HCT116 (cell line): ENCODE measurements around the gene TLL2. TPM values are rescaled to one million over a fixed set of nuclear protein-coding genes. Genes with fewer than 3 reads are reported as not detected.

Experiments used
- ATAC-seq: fragments of 200-7000 bp; cut with Tn5 transposase; 2 replicates; pipeline ENCODE4 v1.9.1; 2020; ENCODE audit warnings: mild to moderate bottlenecking, moderate library complexity
- BruUV-seq: library from RNA; stranded (reverse); fragments of 400-500 nt; replicated peaks from 2 replicates; lab custom pipeline; 2021; lab: Mats Ljungman, UMichigan
- CTCF ChIA-PET: fragments of 300-600 bp; sonication (Branson Sonifier 250); formaldehyde crosslinking; loops from one replicate; lab custom pipeline; 2021; ENCODE audit warnings: antibody characterized with exemption; lab: Charles Lee
- POLR2A ChIA-PET: fragments of 300-600, 350-600 bp; sonication (Branson Sonifier 250); formaldehyde crosslinking; loops from one replicate; lab custom pipeline; 2021; ENCODE audit warnings: antibody characterized with exemption; lab: Charles Lee
- RAD21 ChIA-PET, 2 experiments: fragments of 300-600 bp; sonication (Branson Sonifier 250); formaldehyde crosslinking; loops; one replicate each; lab custom pipeline; 2023; ENCODE audit warnings: low total read pairs in 2 of 2; ENCODE audit not compliant: uncharacterized antibody in 2 of 2, unreplicated experiment in 2 of 2, low non-redundant PET in 1 of 2; lab: Charles Lee
- DNase-seq: peaks from one replicate; pipeline ENCODE4 v3.0.0-alpha.2; 2010; ENCODE audit warnings: low read depth, low spot score
- H2AFZ ChIP-seq: fragments of 200-600 bp; shearing (Covaris generic), sonication (generic); 2 replicates; pipeline ENCODE4 v1.6.1; 2017; ENCODE audit warnings: low read depth, mixed run types, mixed read lengths, antibody characterized with exemption, low read length; ENCODE audit not compliant: poor library complexity, severe bottlenecking
- H3K27ac ChIP-seq: 2 replicates; pipeline ENCODE4 v1.5.1; 2012; ENCODE audit warnings: low read depth, low read length
- H3K27me3 ChIP-seq: fragments of 200-600 bp; sonication (generic); 2 replicates; pipeline ENCODE4 v1.6.1; 2016; ENCODE audit warnings: mixed run types, low read length, mixed read lengths; ENCODE audit not compliant: insufficient read depth
- H3K36me3 ChIP-seq, 2 experiments: fragments of 200-500 bp in 1 of 2; fragments of 200-600 bp in 1 of 2; sonication (Bioruptor generic) in 1 of 2; sonication (generic) in 1 of 2; 2 replicates each; pipeline versions ENCODE4 v1.5.1 to v1.6.1; 2014 to 2016; ENCODE audit warnings: low read length in 2 of 2, inconsistent platforms in 1 of 2, mixed read lengths in 1 of 2, mixed run types in 1 of 2; ENCODE audit not compliant: insufficient read depth in 2 of 2, control insufficient read depth in 1 of 2
- H3K4me1 ChIP-seq, 2 experiments: fragments of 200-600 bp in 1 of 2; sonication (generic) in 1 of 2; 2 replicates each; pipeline versions ENCODE4 v1.5.1 to v1.6.1; 2012 to 2017; ENCODE audit warnings: low read length in 2 of 2, inconsistent platforms in 1 of 2, mild to moderate bottlenecking in 1 of 2, mixed read lengths in 1 of 2, mixed run types in 1 of 2, moderate library complexity in 1 of 2; ENCODE audit not compliant: insufficient read depth in 2 of 2, control insufficient read depth in 1 of 2
- H3K4me2 ChIP-seq: fragments of 200-600 bp; sonication (generic); 2 replicates; pipeline ENCODE4 v1.6.1; 2017; ENCODE audit warnings: mixed run types, low read length, mixed read lengths
- H3K4me3 ChIP-seq, 2 experiments: fragments of 200-600 bp in 1 of 2; sonication (generic) in 1 of 2; replicated peaks in 1 of 2; 2 replicates each; pipeline ENCODE4 v1.5.1; 2011 to 2016; ENCODE audit warnings: low read length in 2 of 2, control low read depth in 1 of 2, low read depth in 1 of 2, mild to moderate bottlenecking in 1 of 2, mixed read lengths in 1 of 2, mixed run types in 1 of 2
- H3K79me2 ChIP-seq: fragments of 200-600 bp; sonication (generic); 2 replicates; pipeline ENCODE4 v1.6.1; 2017; ENCODE audit warnings: mild to moderate bottlenecking, mixed run types, low read length, moderate library complexity, mixed read lengths; ENCODE audit not compliant: insufficient read depth
- H3K9ac ChIP-seq: fragments of 200-600 bp; sonication (generic); 2 replicates; pipeline ENCODE4 v1.6.1; 2016; ENCODE audit warnings: low read length, mixed read lengths
- H3K9me2 ChIP-seq: fragments of 200-600 bp; sonication (generic), shearing (Covaris generic); 2 replicates; pipeline ENCODE4 v1.6.1; 2017; ENCODE audit warnings: mixed run types, mild to moderate bottlenecking, moderate library complexity; ENCODE audit not compliant: insufficient read depth
- H3K9me3 ChIP-seq, 2 experiments: fragments of 200-500 bp in 1 of 2; fragments of 200-600 bp in 1 of 2; sonication (Bioruptor generic) in 1 of 2; sonication (generic) in 1 of 2; 2 replicates each; pipeline ENCODE4 v1.6.1; 2014 to 2017; ENCODE audit warnings: low read length in 2 of 2, mixed read lengths in 2 of 2, inconsistent platforms in 1 of 2, low read depth in 1 of 2, mild to moderate bottlenecking in 1 of 2, mixed run types in 1 of 2, moderate library complexity in 1 of 2; ENCODE audit not compliant: control insufficient read depth in 1 of 2, insufficient read depth in 1 of 2
- H4K20me1 ChIP-seq: fragments of 200-600 bp; sonication (generic), shearing (Covaris generic); 2 replicates; pipeline ENCODE4 v1.6.1; 2017; ENCODE audit warnings: mixed run types, mild to moderate bottlenecking, moderate library complexity; ENCODE audit not compliant: insufficient read depth
- CBX3 ChIP-seq: IDR thresholded peaks from 2 replicates; pipeline ENCODE4 v1.6.1; 2012; ENCODE audit warnings: low read depth
- CEBPB ChIP-seq: IDR thresholded peaks from 2 replicates; pipeline ENCODE4 v1.6.1; 2012; ENCODE audit warnings: low read depth
- EGR1 ChIP-seq: IDR thresholded peaks from 2 replicates; pipeline ENCODE4 v1.6.1; 2012; ENCODE audit warnings: low read depth
- ELF1 ChIP-seq: IDR thresholded peaks from 2 replicates; pipeline ENCODE4 v1.6.1; 2012; ENCODE audit warnings: low read depth, borderline replicate concordance
- EZH2 ChIP-seq: fragments of 200-600 bp; sonication (generic); IDR thresholded peaks from 2 replicates; pipeline ENCODE4 v1.6.1; 2017; ENCODE audit warnings: antibody characterized with exemption, mixed run types
- FOSL1 ChIP-seq: IDR thresholded peaks from 2 replicates; pipeline ENCODE4 v1.6.1; 2012; ENCODE audit warnings: low read depth
- JUND ChIP-seq: IDR thresholded peaks from 2 replicates; pipeline ENCODE4 v1.6.1; 2012
- POLR2A ChIP-seq: IDR thresholded peaks from 2 replicates; pipeline ENCODE4 v1.7.0; 2011; ENCODE audit warnings: borderline replicate concordance; ENCODE audit not compliant: insufficient read depth, insufficient read length; ENCODE audit errors: extremely low read depth
- POLR2AphosphoS5 ChIP-seq: IDR thresholded peaks from 2 replicates; pipeline ENCODE4 v1.6.1; 2011; ENCODE audit warnings: mild to moderate bottlenecking, low read depth, low read length, moderate library complexity
- SIN3A ChIP-seq: IDR thresholded peaks from 2 replicates; pipeline ENCODE4 v1.6.1; 2012; ENCODE audit warnings: low read depth
- SRF ChIP-seq: IDR thresholded peaks from 2 replicates; pipeline ENCODE4 v1.6.1; 2012; ENCODE audit warnings: low read depth
- TCF7L2 ChIP-seq: IDR thresholded peaks from 2 replicates; pipeline ENCODE4 v1.7.0; 2011; ENCODE audit warnings: borderline replicate concordance, inconsistent platforms; ENCODE audit not compliant: insufficient read depth, insufficient read length; ENCODE audit errors: extremely low read depth
- YY1 ChIP-seq: IDR thresholded peaks from 2 replicates; pipeline ENCODE4 v1.6.1; 2011; ENCODE audit warnings: low read length, low read depth, moderate library complexity, mild to moderate bottlenecking; ENCODE audit not compliant: insufficient replicate concordance; ENCODE audit errors: extremely low read depth
- ZNF274 ChIP-seq: fragments of 200-500 bp; sonication (Bioruptor generic); IDR thresholded peaks from 2 replicates; pipeline ENCODE4 v1.6.1; 2014; ENCODE audit warnings: mild to moderate bottlenecking, low read depth, low read length, inconsistent platforms
- intact Hi-C: fragments of 100-400 bp; cut with micrococcal nuclease; formaldehyde crosslinking; loops from 2 replicates; pipeline ENCODE4 v1.10.0; 2022
- total RNA-seq: library from RNA; stranded (reverse); gene quantifications from one replicate; pipeline ENCODE4 v1.2.1, GENCODE V29; 2021; ENCODE audit not compliant: unreplicated experiment
- TF ChIP-seq, protein P1 (sequence below): IDR thresholded peaks from 2 replicates; pipeline ENCODE4 v1.6.1; 2011; ENCODE audit warnings: mild to moderate bottlenecking, low read length, moderate library complexity; ENCODE audit not compliant: insufficient replicate concordance; ENCODE audit errors: extremely low read depth
- TF ChIP-seq, protein P2 (sequence below), 3 experiments: fragments of 200-600 bp in 1 of 3; sonication (generic) in 1 of 3; IDR thresholded peaks in 2 of 3; conservative IDR thresholded peaks in 1 of 3; 2 replicates each; pipeline ENCODE4 v1.5.1; 2012 to 2017; ENCODE audit warnings: low read depth in 2 of 3, low read length in 2 of 3, antibody characterized with exemption in 1 of 3, borderline replicate concordance in 1 of 3, control low read depth in 1 of 3, mild to moderate bottlenecking in 1 of 3, mixed read lengths in 1 of 3, mixed run types in 1 of 3, moderate library complexity in 1 of 3; ENCODE audit not compliant: insufficient read depth in 1 of 3
- TF ChIP-seq, protein P3 (sequence below): IDR thresholded peaks from 2 replicates; pipeline ENCODE4 v1.6.1; 2012

Gene TLL2
- total RNA-seq, 1 experiment from 2014 or later: 1.3 TPM

DNA sequence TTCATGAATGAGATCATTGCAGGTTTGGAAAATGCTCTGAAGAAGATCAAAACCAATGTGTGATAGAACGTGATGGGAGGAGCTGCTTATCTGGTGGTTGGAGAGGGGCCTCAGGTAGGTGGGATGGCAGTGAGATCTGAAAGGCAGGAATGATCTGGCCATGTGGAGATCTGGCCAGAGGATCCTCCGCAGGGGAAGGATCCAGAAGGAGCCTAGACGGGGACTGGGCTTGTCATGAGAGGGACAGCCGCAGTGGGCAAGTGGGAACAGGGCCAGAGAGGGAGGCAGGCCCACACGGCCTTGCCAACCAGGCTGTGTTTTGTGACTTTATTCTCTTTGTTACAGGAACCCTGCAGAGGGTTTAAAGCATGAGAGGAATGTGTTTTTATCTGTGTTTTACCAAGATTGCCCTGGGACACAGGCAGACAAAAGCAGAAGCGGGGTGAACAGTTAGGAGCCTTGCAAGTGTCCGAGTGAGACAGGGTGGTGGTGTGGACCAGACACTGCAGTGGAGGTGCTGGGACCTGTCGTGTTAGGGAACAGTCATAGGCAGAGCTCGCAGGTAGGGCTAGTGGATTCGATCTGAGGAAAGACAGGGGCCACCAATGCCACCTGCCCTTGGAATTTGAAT lies 66.6 kb downstream of the TLL2 start:
- Histone ChIP-seq H3K4me3 (no peak overlapping the region), H3K27me3 (no peaks in the 10 kb centered on the region; the same call in 1 of the 2 replicates), H3K4me2 (no peak overlapping the region), H3K36me3 (no peaks in the 10 kb centered on the region), H3K4me1 (no peaks in the 10 kb centered on the region), H3K9me3 (no peaks in the 10 kb centered on the region), H4K20me1 (no peaks in the 10 kb centered on the region), H3K79me2 (no peaks in the 10 kb centered on the region), H3K27ac (no peak overlapping the region), H2AFZ (no peak overlapping the region), H3K9ac (no peak overlapping the region), H3K9me2 (no peaks in the 10 kb centered on the region)
- RAD21 ChIA-PET: no interaction called here
- intact Hi-C loops: no loop called here
- BruUV-seq: no TSS peak
- POLR2A ChIA-PET: no interaction called here
- ATAC-seq (no peak), DNase-seq (no peak)
- TF ChIP-seq YY1: no peak
- TF ChIP-seq SIN3A: no peak
- no peak for TF ChIP-seq CEBPB
- no peak for TF ChIP-seq CBX3
- TF ChIP-seq EGR1: no peak
- TF ChIP-seq, protein P1, sequence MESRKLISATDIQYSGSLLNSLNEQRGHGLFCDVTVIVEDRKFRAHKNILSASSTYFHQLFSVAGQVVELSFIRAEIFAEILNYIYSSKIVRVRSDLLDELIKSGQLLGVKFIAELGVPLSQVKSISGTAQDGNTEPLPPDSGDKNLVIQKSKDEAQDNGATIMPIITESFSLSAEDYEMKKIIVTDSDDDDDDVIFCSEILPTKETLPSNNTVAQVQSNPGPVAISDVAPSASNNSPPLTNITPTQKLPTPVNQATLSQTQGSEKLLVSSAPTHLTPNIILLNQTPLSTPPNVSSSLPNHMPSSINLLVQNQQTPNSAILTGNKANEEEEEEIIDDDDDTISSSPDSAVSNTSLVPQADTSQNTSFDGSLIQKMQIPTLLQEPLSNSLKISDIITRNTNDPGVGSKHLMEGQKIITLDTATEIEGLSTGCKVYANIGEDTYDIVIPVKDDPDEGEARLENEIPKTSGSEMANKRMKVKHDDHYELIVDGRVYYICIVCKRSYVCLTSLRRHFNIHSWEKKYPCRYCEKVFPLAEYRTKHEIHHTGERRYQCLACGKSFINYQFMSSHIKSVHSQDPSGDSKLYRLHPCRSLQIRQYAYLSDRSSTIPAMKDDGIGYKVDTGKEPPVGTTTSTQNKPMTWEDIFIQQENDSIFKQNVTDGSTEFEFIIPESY: no peak
- TF ChIP-seq, protein P2, sequence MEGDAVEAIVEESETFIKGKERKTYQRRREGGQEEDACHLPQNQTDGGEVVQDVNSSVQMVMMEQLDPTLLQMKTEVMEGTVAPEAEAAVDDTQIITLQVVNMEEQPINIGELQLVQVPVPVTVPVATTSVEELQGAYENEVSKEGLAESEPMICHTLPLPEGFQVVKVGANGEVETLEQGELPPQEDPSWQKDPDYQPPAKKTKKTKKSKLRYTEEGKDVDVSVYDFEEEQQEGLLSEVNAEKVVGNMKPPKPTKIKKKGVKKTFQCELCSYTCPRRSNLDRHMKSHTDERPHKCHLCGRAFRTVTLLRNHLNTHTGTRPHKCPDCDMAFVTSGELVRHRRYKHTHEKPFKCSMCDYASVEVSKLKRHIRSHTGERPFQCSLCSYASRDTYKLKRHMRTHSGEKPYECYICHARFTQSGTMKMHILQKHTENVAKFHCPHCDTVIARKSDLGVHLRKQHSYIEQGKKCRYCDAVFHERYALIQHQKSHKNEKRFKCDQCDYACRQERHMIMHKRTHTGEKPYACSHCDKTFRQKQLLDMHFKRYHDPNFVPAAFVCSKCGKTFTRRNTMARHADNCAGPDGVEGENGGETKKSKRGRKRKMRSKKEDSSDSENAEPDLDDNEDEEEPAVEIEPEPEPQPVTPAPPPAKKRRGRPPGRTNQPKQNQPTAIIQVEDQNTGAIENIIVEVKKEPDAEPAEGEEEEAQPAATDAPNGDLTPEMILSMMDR (IDR thresholded peaks at IDR 0.05 in 2 of 3, conservative IDR thresholded peaks at IDR 0.05 in 1 of 3; ENCODE audit: borderline replicate concordance in 1 of 3, insufficient read depth in 1 of 3, low read depth in 2 of 3, low read length in 2 of 3): no peak
- TF ChIP-seq TCF7L2: no peak
- TF ChIP-seq EZH2: no peak
- no peak for TF ChIP-seq SRF
- TF ChIP-seq, protein P3, sequence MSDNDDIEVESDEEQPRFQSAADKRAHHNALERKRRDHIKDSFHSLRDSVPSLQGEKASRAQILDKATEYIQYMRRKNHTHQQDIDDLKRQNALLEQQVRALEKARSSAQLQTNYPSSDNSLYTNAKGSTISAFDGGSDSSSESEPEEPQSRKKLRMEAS: no peak
- TF ChIP-seq FOSL1: no peak
- TF ChIP-seq POLR2AphosphoS5: no peak
- no peak for TF ChIP-seq POLR2A
- TF ChIP-seq ZNF274: no peak
- TF ChIP-seq JUND: no peak
- no peak for TF ChIP-seq ELF1
- CTCF ChIA-PET: no interaction called here
